A673 (cell line): ENCODE data around the gene BTC. TPM values are rescaled to one million over a fixed set of nuclear protein-coding genes. Genes with fewer than 3 reads are reported as not detected.
A peak's percentile ranks its signal among the peaks of the same experiment; 100 is the strongest.

ENCODE experiments used
- Bru-seq: library from RNA; stranded (reverse); fragments of 400-500 nt; gene quantifications from one replicate; lab custom pipeline; 2021; lab: Mats Ljungman, UMichigan
- BruChase-seq, 2 experiments: library from RNA; stranded (reverse); fragments of 400-500 nt; gene quantifications; one replicate each; lab custom pipeline; 2021; lab: Mats Ljungman, UMichigan
- BruUV-seq: library from RNA; stranded (reverse); fragments of 400-500 nt; replicated peaks from 2 replicates; lab custom pipeline; 2021; lab: Mats Ljungman, UMichigan
- CTCF ChIA-PET: fragments of 300-600 bp; sonication (Branson Sonifier 250); formaldehyde crosslinking; loops from one replicate; lab custom pipeline; 2022; ENCODE audit warnings: antibody characterized with exemption; lab: Charles Lee
- POLR2A ChIA-PET: fragments of 300-600 bp; sonication (Branson Sonifier 250); formaldehyde crosslinking; loops from one replicate; lab custom pipeline; 2022; ENCODE audit warnings: antibody characterized with exemption; ENCODE audit not compliant: low non-redundant PET; lab: Charles Lee
- DNase-seq: peaks from one replicate; pipeline ENCODE4 v3.0.0-alpha.2; 2015; ENCODE audit warnings: low spot score
- H3K27ac ChIP-seq: fragments of 200-600 bp; sonication (generic); 2 replicates; pipeline ENCODE4 v1.5.1; 2016; ENCODE audit warnings: mixed run types, low read depth, mild to moderate bottlenecking, mixed read lengths, antibody characterized with exemption, low read length; ENCODE audit not compliant: poor library complexity, severe bottlenecking
- H3K27me3 ChIP-seq: fragments of 200-600 bp; sonication (generic); replicated peaks from 2 replicates; pipeline ENCODE4 v1.6.1; 2017; ENCODE audit warnings: mixed run types, low read depth, mild to moderate bottlenecking, mixed read lengths, antibody characterized with exemption, low read length; ENCODE audit not compliant: insufficient read depth, poor library complexity
- H3K36me3 ChIP-seq: fragments of 200-600 bp; sonication (generic); 2 replicates; pipeline ENCODE4 v1.6.1; 2016; ENCODE audit warnings: mixed run types, mild to moderate bottlenecking, mixed read lengths, antibody characterized with exemption, low read length; ENCODE audit not compliant: insufficient read depth, poor library complexity, severe bottlenecking
- H3K4me1 ChIP-seq: fragments of 200-600 bp; sonication (generic); 2 replicates; pipeline ENCODE4 v1.6.1; 2017; ENCODE audit warnings: mixed run types, mild to moderate bottlenecking, mixed read lengths, antibody characterized with exemption, low read length; ENCODE audit not compliant: insufficient read depth, poor library complexity, severe bottlenecking
- H3K4me3 ChIP-seq: fragments of 200-600 bp; sonication (generic); 2 replicates; pipeline ENCODE4 v1.5.1; 2016; ENCODE audit warnings: low read depth, mixed run types, mild to moderate bottlenecking, mixed read lengths, low read length; ENCODE audit not compliant: poor library complexity, severe bottlenecking
- H3K9me3 ChIP-seq: fragments of 200-600 bp; sonication (generic); 2 replicates; pipeline ENCODE4 v1.6.1; 2016; ENCODE audit warnings: mixed run types, low read depth, mild to moderate bottlenecking, mixed read lengths, antibody characterized with exemption, low read length; ENCODE audit not compliant: poor library complexity, severe bottlenecking
- CTCF ChIP-seq: fragments of 300-800, 200-600 bp; sonication (generic); conservative IDR thresholded peaks from 2 replicates; pipeline ENCODE4 v1.5.1; 2017; ENCODE audit warnings: low read depth, mild to moderate bottlenecking, antibody characterized with exemption, low read length, moderate library complexity, mixed read lengths
- EZH2 ChIP-seq: fragments of 200-600 bp; sonication (generic); IDR thresholded peaks from 2 replicates; pipeline ENCODE4 v1.6.1; 2017; ENCODE audit warnings: borderline replicate concordance, low read depth, mild to moderate bottlenecking, mixed read lengths, antibody characterized with exemption, low read length; ENCODE audit not compliant: poor library complexity, severe bottlenecking
- intact Hi-C: fragments of 100-400 bp; cut with micrococcal nuclease; formaldehyde crosslinking; loops from one replicate; pipeline ENCODE4 v1.10.0; 2022; ENCODE audit not compliant: unreplicated experiment
- long read RNA-seq: library from polyadenylated mRNA; stranded (forward); transcript quantifications from one replicate; pipeline ENCODE4 v2.0.0, GENCODE V29; 2022
- total RNA-seq: library from RNA; stranded (reverse); gene quantifications from 2 replicates; pipeline ENCODE4 v1.2.3, GENCODE V29; 2021

The BTC gene
- total RNA-seq (0.11 TPM in 1 of 2 replicates, not detected in the other), Bru-seq, nascent RNA (percentile 15 among the genes with signal in this experiment), BruChase-seq, experiment 1, labeled RNA remaining after a 2-hour chase (percentile 6 among the genes with signal in this experiment), BruChase-seq, experiment 2, labeled RNA remaining after a 6-hour chase (percentile 13 among the genes with signal in this experiment)
- long read RNA-seq, partial matches to known transcripts, result 0 of 1 reads
- long read RNA-seq, other reads (novel, unspliced or antisense), result 1 of 1 reads

GRCh38 chr4:74794382-74795010 lies at the start of gene BTC:
BTC (minus strand) TSS chr4:74794523; CDS start chr4:74794325, 198 bp downstream.
- TF ChIP-seq CTCF (no peak), EZH2 (no peak)
- DNase-seq, result peak; percentile 18
- ChIA-PET POLR2A (no interaction called here), CTCF (interaction anchor here (0.5 kb wide), 1 partner anchor 75 kb away, joined by 4 read pairs; no protein-coding TSS in a partner anchor)
- no peaks in the 10 kb centered on the region for H3K4me1 ChIP-seq
- H3K27me3 ChIP-seq, result no peaks in the 10 kb centered on the region
- no peaks in the 10 kb centered on the region for H3K9me3 ChIP-seq
- no TSS peak for BruUV-seq
- peak within 1 kb of the TSS; percentile 46 for H3K4me3 ChIP-seq
- no peak within 1 kb of the TSS for H3K27ac ChIP-seq
- H3K36me3 ChIP-seq, result no peaks in the 10 kb centered on the region
- intact Hi-C loops, result no loop called here

- H3K9me3 ChIP-seq, result no peaks in the 10 kb centered on the region
- ChIA-PET POLR2A (no interaction called here), CTCF (no interaction called here)
- BruUV-seq, result no TSS peak
- no peak for TF ChIP-seq CTCF
- TF ChIP-seq EZH2, result no peak
- H3K36me3 ChIP-seq, result no peaks in the 10 kb centered on the region
- DNase-seq, result no peak
- H3K27me3 ChIP-seq, result no peaks in the 10 kb centered on the region
- H3K4me1 ChIP-seq, result no peaks in the 10 kb centered on the region
- intact Hi-C loops, result no loop called here
- H3K4me3 ChIP-seq, result no peak overlapping the region
- no peak overlapping the region for H3K27ac ChIP-seq
These were observed 46.7 kb upstream of the BTC start for GRCh38 chr4:74840936-74841509.

GRCh38 chr4:74838746-74839370 lies 44.5 kb upstream of the BTC start:
- H3K27ac ChIP-seq, result no peak overlapping the region
- ChIA-PET CTCF (no interaction called here), POLR2A (no interaction called here)
- no peaks in the 10 kb centered on the region for H3K4me1 ChIP-seq
- no peak overlapping the region for H3K4me3 ChIP-seq
- TF ChIP-seq CTCF, result no peak
- TF ChIP-seq EZH2, result no peak
- BruUV-seq, result no TSS peak
- no peaks in the 10 kb centered on the region for H3K36me3 ChIP-seq
- H3K9me3 ChIP-seq, result no peaks in the 10 kb centered on the region
- no peaks in the 10 kb centered on the region for H3K27me3 ChIP-seq
- peak; percentile 19 for DNase-seq
- intact Hi-C loops, result no loop called here
